ENCODE measurements around the gene ARRB1.
"Not testable (repeated sequence)": the region's sequence is repeated elsewhere in the genome, so short reads cannot be mapped to it uniquely, and the experiment has no call there.

Gene ARRB1

GRCh38 chr11:75320046-75320618 is 31.3 kb downstream of the ARRB1 start:
- DNase-seq = no peak

GRCh38 chr11:75319035-75319877 is 32.2 kb downstream of the ARRB1 start:
- DNase-seq = no peak

- no peak for DNase-seq
These were observed 33.9 kb downstream of the ARRB1 start for GRCh38 chr11:75317446-75318122.

- DNase-seq = no peak
These were observed 36.0 kb downstream of the ARRB1 start for GRCh38 chr11:75315439-75315805.

- DNase-seq = no peak
These were observed 36.6 kb downstream of the ARRB1 start for GRCh38 chr11:75314771-75315438.

GRCh38 chr11:75313513-75314272 is 37.8 kb downstream of the ARRB1 start:
- DNase-seq = no peak

- DNase-seq = no peak
These were observed 39.1 kb downstream of the ARRB1 start for GRCh38 chr11:75312346-75312745.

- no peak for DNase-seq
These were observed 39.6 kb downstream of the ARRB1 start for GRCh38 chr11:75311858-75312288.

GRCh38 chr11:75308986-75309385 is 42.5 kb downstream of the ARRB1 start:
- no peak for DNase-seq

- DNase-seq = no peak
These were observed 43.3 kb downstream of the ARRB1 start for GRCh38 chr11:75308116-75308515.

- no peak for DNase-seq
These were observed 44.4 kb downstream of the ARRB1 start for GRCh38 chr11:75307058-75307457.

- DNase-seq = no peak
These were observed 44.9 kb downstream of the ARRB1 start for GRCh38 chr11:75306529-75306928.

GRCh38 chr11:75305993-75306392 is 45.5 kb downstream of the ARRB1 start:
- no peak for DNase-seq

- no peak for DNase-seq
These were observed 46.0 kb downstream of the ARRB1 start for GRCh38 chr11:75305452-75305851.

GRCh38 chr11:75304941-75305340 is 46.5 kb downstream of the ARRB1 start:
- DNase-seq = not testable (repeated sequence)

GRCh38 chr11:75303544-75304224 is 47.8 kb downstream of the ARRB1 start:
- no peak for DNase-seq

- no peak for DNase-seq
These were observed 49.1 kb downstream of the ARRB1 start for GRCh38 chr11:75302371-75302770.

- DNase-seq = no peak
These were observed 49.7 kb downstream of the ARRB1 start for GRCh38 chr11:75301601-75302345.

- no peak for DNase-seq
These were observed 50.3 kb downstream of the ARRB1 start for GRCh38 chr11:75301131-75301530.

- DNase-seq = no peak
These were observed 52.5 kb downstream of the ARRB1 start for GRCh38 chr11:75298976-75299260.

GRCh38 chr11:75298191-75298975 is 53.1 kb downstream of the ARRB1 start:
- DNase-seq = no peak

Data from activated CD4-positive, alpha-beta T cell treated with anti-CD3 and anti-CD28 coated beads for 1 hour (primary cell).